22Rv1 (cell line): ENCODE data around the gene FARP1.

Experiments
- ZFX ChIP-seq: fragments of 450-650 bp; IDR thresholded peaks from 2 replicates; pipeline ENCODE4 v1.6.1; 2017; ENCODE audit warnings: antibody characterized with exemption, borderline replicate concordance
- TF ChIP-seq, protein P1 (sequence below): fragments of 450-650 bp; IDR thresholded peaks from 2 replicates; pipeline ENCODE4 v1.5.1; 2017; ENCODE audit warnings: mild to moderate bottlenecking

DNA sequence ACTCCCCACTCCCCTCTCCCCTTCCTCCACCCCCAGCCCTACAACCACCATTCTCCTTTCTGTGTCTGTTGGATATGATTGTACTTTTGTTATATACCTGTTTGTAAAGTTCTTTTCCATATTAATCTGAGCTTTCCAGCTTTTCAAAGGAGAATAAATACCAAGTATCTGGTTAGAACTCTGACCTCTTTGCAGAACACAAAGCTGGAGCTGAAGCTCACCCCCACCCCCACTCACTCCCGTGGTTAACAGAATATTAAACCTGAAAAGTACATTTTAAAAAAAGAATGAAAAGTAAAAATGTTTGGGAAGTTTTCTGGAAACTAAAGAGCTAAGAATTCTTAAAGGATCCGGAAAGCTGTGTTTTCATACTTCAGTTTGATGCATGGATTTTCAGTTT is 189.3 kb downstream of the FARP1 start:
- TF ChIP-seq, protein P1, sequence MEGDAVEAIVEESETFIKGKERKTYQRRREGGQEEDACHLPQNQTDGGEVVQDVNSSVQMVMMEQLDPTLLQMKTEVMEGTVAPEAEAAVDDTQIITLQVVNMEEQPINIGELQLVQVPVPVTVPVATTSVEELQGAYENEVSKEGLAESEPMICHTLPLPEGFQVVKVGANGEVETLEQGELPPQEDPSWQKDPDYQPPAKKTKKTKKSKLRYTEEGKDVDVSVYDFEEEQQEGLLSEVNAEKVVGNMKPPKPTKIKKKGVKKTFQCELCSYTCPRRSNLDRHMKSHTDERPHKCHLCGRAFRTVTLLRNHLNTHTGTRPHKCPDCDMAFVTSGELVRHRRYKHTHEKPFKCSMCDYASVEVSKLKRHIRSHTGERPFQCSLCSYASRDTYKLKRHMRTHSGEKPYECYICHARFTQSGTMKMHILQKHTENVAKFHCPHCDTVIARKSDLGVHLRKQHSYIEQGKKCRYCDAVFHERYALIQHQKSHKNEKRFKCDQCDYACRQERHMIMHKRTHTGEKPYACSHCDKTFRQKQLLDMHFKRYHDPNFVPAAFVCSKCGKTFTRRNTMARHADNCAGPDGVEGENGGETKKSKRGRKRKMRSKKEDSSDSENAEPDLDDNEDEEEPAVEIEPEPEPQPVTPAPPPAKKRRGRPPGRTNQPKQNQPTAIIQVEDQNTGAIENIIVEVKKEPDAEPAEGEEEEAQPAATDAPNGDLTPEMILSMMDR: no peak
- TF ChIP-seq ZFX: no peak
